Upper lobe of left lung (tissue), 6 donors: Measurements from ENCODE around the gene TK2. TPM values are rescaled to one million over a fixed set of nuclear protein-coding genes. Genes with fewer than 3 reads are reported as not detected.

Experiments
- ATAC-seq, 2 donors: fragments of 200-7000 bp; cut with Tn5 transposase; one replicate each; pipeline ENCODE4 v1.9.1; 2022; ENCODE audit warnings: mild to moderate bottlenecking in 2 of 2, moderate library complexity in 2 of 2; ENCODE audit not compliant: low FRiP score in 2 of 2
- DNase-seq, 2 donors: peaks; one replicate each; pipeline ENCODE4 v3.0.0-alpha.2; 2019 to 2020
- H3K27ac ChIP-seq, 4 donors: fragments of 200-600 bp; sonication (generic); one replicate each; pipeline ENCODE4 v1.5.1; 2016 to 2019
- H3K27me3 ChIP-seq, 4 donors: fragments of 200-600 bp; sonication (generic); one replicate each; pipeline ENCODE4 v1.5.1; 2017 to 2019
- H3K36me3 ChIP-seq, 4 donors: fragments of 200-600 bp; sonication (generic); one replicate each; pipeline ENCODE4 v1.5.1; 2016 to 2019
- H3K4me1 ChIP-seq, 4 donors: fragments of 200-600 bp; sonication (generic); one replicate each; pipeline ENCODE4 v1.5.1; 2018 to 2019
- H3K4me3 ChIP-seq, 4 donors: fragments of 200-600 bp; sonication (generic); one replicate each; pipeline ENCODE4 v1.5.1; 2017 to 2019; ENCODE audit warnings: mild to moderate bottlenecking in 2 of 4, moderate library complexity in 1 of 4
- H3K9me3 ChIP-seq, 4 donors: fragments of 200-600 bp; sonication (generic); one replicate each; pipeline ENCODE4 v1.5.1; 2018 to 2019
- CTCF ChIP-seq, 6 experiments: fragments of 450-650 bp in 4 of 6; fragments of 200-600 bp in 2 of 6; sonication (generic) in 2 of 6; IDR thresholded peaks; one replicate each; pipeline ENCODE4 v1.5.1; 2016 to 2019; ENCODE audit warnings: antibody characterized with exemption in 6 of 6
- EP300 ChIP-seq, 4 donors: sonication (generic); formaldehyde crosslinking; IDR thresholded peaks; one replicate each; pipeline ENCODE4 v1.5.1; 2017; ENCODE audit warnings: antibody characterized with exemption in 4 of 4, control low read depth in 2 of 4
- POLR2A ChIP-seq, 4 donors: fragments of 450-650 bp; IDR thresholded peaks; one replicate each; pipeline ENCODE4 v1.5.1; 2016 to 2017; ENCODE audit warnings: antibody characterized with exemption in 4 of 4, mild to moderate bottlenecking in 2 of 4
- POLR2AphosphoS5 ChIP-seq, 2 donors: sonication (generic); formaldehyde crosslinking; IDR thresholded peaks; one replicate each; pipeline ENCODE4 v1.5.1; 2017; ENCODE audit warnings: antibody characterized with exemption in 2 of 2
- WGBS, 2 donors: methylation state at CpG; one replicate each; pipeline ENCODE4 v1.1.5; 2017 to 2018; 5-methylcytosine and 5-hydroxymethylcytosine counted together
- total RNA-seq, 6 donors: library from RNA; depleted of rRNA in 4 of 6; stranded (reverse); fragments of >200 nt in 4 of 6; gene quantifications; one replicate each; pipeline versions ENCODE4 v1.1.0 to v1.2.1, GENCODE V29; 2016 to 2021
- donor health status: DM: no; HTN: no; CAD: no; lungs with moderate emphysema.
- donor health status: DM: no; HTN: yes; CAD: no; lungs with severe emphysema.

The TK2 gene
- total RNA-seq, 6 donors from 2014 or later: 28.2 to 54.0 (median 36.6) TPM

- Histone ChIP-seq H3K4me3 (no peak overlapping the region), H3K27me3 (no peaks in the 10 kb centered on the region), H3K4me1 (no peaks in the 10 kb centered on the region), H3K9me3 (no peaks in the 10 kb centered on the region), H3K36me3 (no peaks in the 10 kb centered on the region), H3K27ac (no peak overlapping the region)
- DNase-seq (no peak), ATAC-seq (no peak)
- 74 to 88% methylated on average over 1 of the region's 1 CpG for WGBS, 2 donors
- TF ChIP-seq EP300 (IDR thresholded peaks at IDR 0.05) (no peak), POLR2A (IDR thresholded peaks at IDR 0.05) (no peak), POLR2AphosphoS5 (IDR thresholded peaks at IDR 0.05) (no peak), CTCF (IDR thresholded peaks at IDR 0.05) (no peak)
These were observed 87.0 kb downstream of the TK2 start for GRCh38 chr16:66462912-66463311.

DNA sequence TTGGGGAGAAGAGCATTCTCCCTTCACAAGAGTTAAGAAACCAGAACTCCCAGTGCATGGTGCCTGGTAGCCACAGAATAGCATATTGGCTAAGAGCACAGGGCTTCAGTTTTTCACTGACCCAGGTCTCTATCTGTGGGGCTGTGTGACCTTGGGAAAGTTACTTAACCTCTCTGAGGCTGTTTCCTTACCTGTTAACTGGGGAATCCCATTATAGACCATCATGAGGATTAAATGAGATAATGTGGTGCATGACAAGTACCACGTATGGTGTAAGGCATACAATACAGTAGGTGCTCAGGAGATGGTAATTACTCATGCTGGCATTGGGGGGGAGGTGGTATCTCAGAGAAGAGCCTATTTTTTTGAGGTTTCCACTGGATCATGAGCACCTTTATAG, 89.2 kb downstream of the TK2 start:
- no peaks in the 10 kb centered on the region for H3K9me3 ChIP-seq
- 86 to 89% methylated on average over 1 of the region's 1 CpG for WGBS, 2 donors
- no peaks in the 10 kb centered on the region for H3K27me3 ChIP-seq
- no peak overlapping the region for H3K27ac ChIP-seq
- TF ChIP-seq CTCF (IDR thresholded peaks at IDR 0.05): no peak
- TF ChIP-seq POLR2A (IDR thresholded peaks at IDR 0.05): no peak
- TF ChIP-seq POLR2AphosphoS5 (IDR thresholded peaks at IDR 0.05): no peak
- TF ChIP-seq EP300 (IDR thresholded peaks at IDR 0.05): no peak
- no peaks in the 10 kb centered on the region for H3K36me3 ChIP-seq
- no peaks in the 10 kb centered on the region for H3K4me1 ChIP-seq
- DNase-seq (no peak), ATAC-seq (no peak)
- H3K4me3 ChIP-seq: no peak overlapping the region

DNA sequence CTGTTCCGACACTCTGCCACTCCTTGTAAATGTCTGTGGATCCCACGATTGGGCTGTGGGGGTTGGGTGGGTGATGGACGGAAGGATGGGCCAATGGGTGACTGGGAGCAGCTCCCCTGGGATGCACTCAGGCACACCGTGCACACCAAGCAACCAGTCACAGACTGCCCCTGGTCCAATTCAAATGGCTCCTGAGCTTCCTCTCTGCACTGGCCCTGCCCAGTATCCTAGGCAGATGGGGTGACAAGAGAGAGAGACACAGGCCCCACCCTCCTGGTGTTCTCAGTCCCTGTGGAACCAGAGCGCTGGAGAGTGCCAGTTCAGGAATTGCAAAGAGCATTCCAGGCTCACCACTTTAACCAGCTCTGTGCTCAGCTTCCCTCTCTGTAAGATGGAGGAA, 90.0 kb downstream of the TK2 start:
- DNase-seq: no peak
- WGBS, 2 donors: 48 to 53% methylated on average over 5 of the region's 5 CpGs
- H3K27me3 ChIP-seq: no peaks in the 10 kb centered on the region

DNA sequence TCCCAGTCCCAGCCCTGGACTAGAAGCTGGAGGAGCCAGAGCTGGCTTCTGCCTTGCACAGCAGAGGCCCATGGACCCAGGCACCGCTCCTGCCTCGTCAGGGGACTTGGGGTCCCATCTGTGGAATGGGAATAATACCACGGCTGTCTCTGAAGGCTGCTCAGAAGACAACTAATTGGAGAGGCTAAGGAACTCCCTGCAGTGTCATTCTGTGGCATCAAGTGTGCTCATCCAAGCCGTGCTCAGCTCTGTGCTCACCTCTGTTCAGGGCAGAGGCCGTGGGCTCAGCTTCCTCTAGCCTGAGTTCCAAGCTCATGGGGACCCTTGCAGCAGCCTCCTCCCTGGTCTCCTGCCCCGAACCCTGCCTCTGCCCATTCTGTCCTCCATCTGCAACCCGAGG, 91.1 kb downstream of the TK2 start:
- ATAC-seq: no peak
- H3K9me3 ChIP-seq: no peaks in the 10 kb centered on the region
- WGBS, 2 donors: 76 to 89% methylated on average over 6 to 7 of the region's 7 CpGs
- TF ChIP-seq EP300 (IDR thresholded peaks at IDR 0.05) (no peak), CTCF (IDR thresholded peaks at IDR 0.05) (no peak), POLR2AphosphoS5 (IDR thresholded peaks at IDR 0.05) (no peak), POLR2A (IDR thresholded peaks at IDR 0.05) (no peak)
- no peak overlapping the region for H3K27ac ChIP-seq
- H3K4me3 ChIP-seq: no peak overlapping the region
- H3K4me1 ChIP-seq: no peaks in the 10 kb centered on the region
- no peaks in the 10 kb centered on the region for H3K27me3 ChIP-seq
- no peaks in the 10 kb centered on the region for H3K36me3 ChIP-seq
- DNase-seq: no peak

More for the DNA sequence above, 90.0 kb downstream of the TK2 start:
- Histone ChIP-seq H3K4me1 (no peaks in the 10 kb centered on the region), H3K9me3 (no peaks in the 10 kb centered on the region), H3K27ac (no peak overlapping the region), H3K36me3 (no peaks in the 10 kb centered on the region), H3K4me3 (no peak overlapping the region)
- ATAC-seq: no peak
- TF ChIP-seq POLR2A (IDR thresholded peaks at IDR 0.05) (no peak), POLR2AphosphoS5 (IDR thresholded peaks at IDR 0.05) (no peak), CTCF (IDR thresholded peaks at IDR 0.05) (no peak), EP300 (IDR thresholded peaks at IDR 0.05) (no peak)

- no peaks in the 10 kb centered on the region for H3K4me1 ChIP-seq
- WGBS, 2 donors: 88 to 94% methylated on average over 5 of the region's 5 CpGs
These were observed 91.6 kb downstream of the TK2 start for GRCh38 chr16:66458292-66458691.

More at GRCh38 chr16:66458292-66458691, 91.6 kb downstream of the TK2 start:
- TF ChIP-seq POLR2AphosphoS5 (IDR thresholded peaks at IDR 0.05) (no peak), CTCF (IDR thresholded peaks at IDR 0.05) (no peak), POLR2A (IDR thresholded peaks at IDR 0.05) (no peak), EP300 (IDR thresholded peaks at IDR 0.05) (no peak)
- Histone ChIP-seq H3K4me3 (no peak overlapping the region), H3K27ac (no peak overlapping the region), H3K36me3 (no peaks in the 10 kb centered on the region), H3K9me3 (no peaks in the 10 kb centered on the region), H3K27me3 (no peaks in the 10 kb centered on the region)
- DNase-seq: no peak
- no peak for ATAC-seq
